Colonic mucosa (tissue), 4 donors: ENCODE measurements around the gene PIM2. TPM values are rescaled to one million over a fixed set of nuclear protein-coding genes. Genes with fewer than 3 reads are reported as not detected.

Source experiments
- DNase-seq: peaks from one replicate; pipeline ENCODE4 v3.0.0-alpha.2; 2020
- H3K27ac ChIP-seq: fragments of 200-600 bp; one replicate; pipeline ENCODE4 v1.8.0; 2021
- H3K27me3 ChIP-seq: fragments of 200-600 bp; one replicate; pipeline ENCODE4 v1.8.0; 2021
- H3K36me3 ChIP-seq: fragments of 200-600 bp; one replicate; pipeline ENCODE4 v1.8.0; 2021
- H3K4me1 ChIP-seq: fragments of 200-600 bp; one replicate; pipeline ENCODE4 v1.8.0; 2021; ENCODE audit warnings: mild to moderate bottlenecking
- H3K4me3 ChIP-seq: fragments of 200-600 bp; one replicate; pipeline ENCODE4 v1.8.0; 2021
- H3K9ac ChIP-seq, 2 donors: one replicate each; pipeline ENCODE4 v1.7.0; 2013; ENCODE audit warnings: control low read depth in 2 of 2, low read depth in 2 of 2, low read length in 2 of 2
- H3K9me3 ChIP-seq: fragments of 200-600 bp; one replicate; pipeline ENCODE4 v1.8.0; 2021
- intact Hi-C: fragments of 100-400 bp; cut with DNase I; formaldehyde crosslinking; loops from one replicate; pipeline ENCODE4 v1.14.1; 2022
- total RNA-seq, 2 donors: library from RNA; stranded (reverse); fragmentation: NEBNext Ultra II Directional in 1 of 2; extraction: Animal tissue kit (Norgen Biotek cat#: 25700) in 1 of 2; gene quantifications; one replicate each; pipeline ENCODE4 v1.2.1, GENCODE V29; 2021
- TF ChIP-seq, protein P1 (sequence below): fragments of 200-600 bp; IDR thresholded peaks from one replicate; pipeline ENCODE4 v1.8.0; 2022; ENCODE audit warnings: antibody characterized with exemption, mild to moderate bottlenecking
- donor health status: healthy.
- donor health status: DM: no; HTN: no; CAD: no.
- donor health status: DM: no; HTN: no; CAD: no.

The PIM2 gene
- total RNA-seq, 2 donors from 2014 or later, result 14.3 to 18.8 TPM

DNA sequence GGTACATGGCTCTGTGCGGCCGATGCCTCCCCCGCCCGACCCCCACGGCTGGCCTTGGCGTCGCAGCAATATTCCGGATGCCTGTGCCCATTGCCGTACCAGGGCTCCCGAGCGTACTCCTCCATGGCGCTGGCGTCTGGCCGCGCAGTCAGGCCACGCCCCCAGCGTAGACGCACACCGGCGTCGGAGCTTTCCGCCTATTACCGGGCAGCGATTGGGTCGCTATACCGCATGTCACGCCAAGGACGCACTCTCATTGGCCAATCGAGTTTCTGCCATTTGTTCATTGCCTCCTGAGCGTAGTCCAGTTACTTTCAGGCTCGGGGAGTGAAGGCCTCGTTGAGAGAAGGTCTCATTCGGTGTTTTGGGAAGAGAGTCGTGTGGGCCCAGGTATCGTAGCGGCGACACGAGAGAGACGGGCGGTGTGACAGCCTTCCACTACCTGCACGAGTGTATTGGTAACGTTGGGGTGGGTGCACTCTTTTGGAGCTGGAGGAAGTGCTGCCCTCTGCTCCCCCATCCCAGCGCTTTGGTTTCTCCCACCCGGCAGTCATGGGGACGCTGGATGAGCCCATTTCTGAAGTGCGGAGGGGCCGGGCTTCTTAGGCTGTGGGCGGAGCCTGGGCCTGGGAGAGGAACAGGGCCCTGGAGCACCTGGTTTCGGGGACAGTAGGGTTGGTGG, 21.1 kb downstream of the PIM2 start, which contains the start of the genes PQBP1 and TIMM17B:
Gene PQBP1 (plus strand): TSS at position 306 of the 682 bp plus-strand sequence. CDS start 580 bp downstream, outside the sequence.
Gene TIMM17B (minus strand): TSS at position 144 of the 682 bp plus-strand sequence. CDS start 19 bp downstream, at position 125.
- peak within 1 kb of the TSS; percentile 57 for H3K4me3 ChIP-seq
- TF ChIP-seq, protein P1, sequence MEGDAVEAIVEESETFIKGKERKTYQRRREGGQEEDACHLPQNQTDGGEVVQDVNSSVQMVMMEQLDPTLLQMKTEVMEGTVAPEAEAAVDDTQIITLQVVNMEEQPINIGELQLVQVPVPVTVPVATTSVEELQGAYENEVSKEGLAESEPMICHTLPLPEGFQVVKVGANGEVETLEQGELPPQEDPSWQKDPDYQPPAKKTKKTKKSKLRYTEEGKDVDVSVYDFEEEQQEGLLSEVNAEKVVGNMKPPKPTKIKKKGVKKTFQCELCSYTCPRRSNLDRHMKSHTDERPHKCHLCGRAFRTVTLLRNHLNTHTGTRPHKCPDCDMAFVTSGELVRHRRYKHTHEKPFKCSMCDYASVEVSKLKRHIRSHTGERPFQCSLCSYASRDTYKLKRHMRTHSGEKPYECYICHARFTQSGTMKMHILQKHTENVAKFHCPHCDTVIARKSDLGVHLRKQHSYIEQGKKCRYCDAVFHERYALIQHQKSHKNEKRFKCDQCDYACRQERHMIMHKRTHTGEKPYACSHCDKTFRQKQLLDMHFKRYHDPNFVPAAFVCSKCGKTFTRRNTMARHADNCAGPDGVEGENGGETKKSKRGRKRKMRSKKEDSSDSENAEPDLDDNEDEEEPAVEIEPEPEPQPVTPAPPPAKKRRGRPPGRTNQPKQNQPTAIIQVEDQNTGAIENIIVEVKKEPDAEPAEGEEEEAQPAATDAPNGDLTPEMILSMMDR, result no peak
- no peaks in the 10 kb centered on the region for H3K36me3 ChIP-seq
- intact Hi-C loops, result no loop called here
- H3K27me3 ChIP-seq, result no peaks in the 10 kb centered on the region
- no peaks in the 10 kb centered on the region for H3K4me1 ChIP-seq
- H3K27ac ChIP-seq, result peak within 1 kb of the TSS; percentile 92
- peak within 1 kb of the TSS; percentile 75 to 87 for H3K9ac ChIP-seq
- DNase-seq, result peak; percentile 89
- H3K9me3 ChIP-seq, result no peaks in the 10 kb centered on the region

DNA sequence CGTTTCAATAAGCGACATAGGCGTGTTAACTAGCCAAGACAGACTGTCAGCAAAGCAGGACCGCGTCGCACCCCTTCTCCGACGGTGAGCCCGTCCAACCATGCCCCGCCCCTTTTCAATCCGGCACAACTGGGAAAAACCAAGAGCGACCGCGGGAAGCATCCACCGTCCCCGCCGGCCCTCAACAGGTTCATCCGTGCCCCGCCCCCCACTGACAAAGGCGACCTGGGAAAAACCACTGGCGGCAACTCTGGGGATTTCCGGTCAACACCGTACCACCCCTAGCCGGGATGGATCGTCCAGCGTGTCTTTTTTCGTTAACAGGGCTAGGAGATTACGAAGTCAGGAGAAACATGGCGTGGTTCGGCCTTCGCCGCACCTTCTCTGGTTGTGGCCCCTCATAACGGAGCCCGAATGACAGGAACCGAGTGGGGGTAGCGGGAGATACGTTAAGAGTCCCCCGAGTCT, 21.6 kb downstream of the PIM2 start:
- intact Hi-C loops, result no loop called here
- DNase-seq, result peak; percentile 81
- Histone ChIP-seq H3K27ac (peak overlapping the region; percentile 92), H3K9me3 (no peaks in the 10 kb centered on the region), H3K4me3 (peak overlapping the region; percentile 57), H3K9ac (peak overlapping the region; percentile 75 to 87), H3K36me3 (no peaks in the 10 kb centered on the region), H3K4me1 (no peaks in the 10 kb centered on the region), H3K27me3 (no peaks in the 10 kb centered on the region)
- TF ChIP-seq, protein P1, result no peak

DNA sequence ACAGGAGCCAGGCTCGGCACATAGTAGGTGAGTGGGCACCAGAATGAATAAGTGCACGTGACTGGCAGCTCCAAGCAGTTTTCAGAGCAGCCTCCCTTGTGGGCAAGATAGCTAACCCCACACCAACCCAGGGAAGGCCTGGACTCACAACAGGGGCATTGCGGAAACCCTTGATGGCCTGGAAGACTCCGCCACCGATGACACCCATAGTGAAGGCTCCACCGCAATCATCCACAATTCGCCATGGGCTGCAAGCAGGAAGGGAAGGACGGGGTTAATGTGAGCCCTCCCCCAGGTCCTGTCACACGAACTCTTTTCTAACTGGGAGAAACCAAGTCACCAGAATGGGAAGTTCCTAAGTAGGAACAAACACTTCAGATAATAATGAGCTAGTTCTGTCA, 22.2 kb downstream of the PIM2 start:
- Histone ChIP-seq H3K4me1 (no peaks in the 10 kb centered on the region), H3K9me3 (no peaks in the 10 kb centered on the region), H3K27me3 (no peaks in the 10 kb centered on the region), H3K9ac (peak overlapping the region in 1 of 2 donors; percentile 87), H3K36me3 (no peaks in the 10 kb centered on the region), H3K4me3 (peak overlapping the region; percentile 57), H3K27ac (peak overlapping the region; percentile 92)
- TF ChIP-seq, protein P1, result no peak
- intact Hi-C loops, result no loop called here
- DNase-seq, result no peak

DNA sequence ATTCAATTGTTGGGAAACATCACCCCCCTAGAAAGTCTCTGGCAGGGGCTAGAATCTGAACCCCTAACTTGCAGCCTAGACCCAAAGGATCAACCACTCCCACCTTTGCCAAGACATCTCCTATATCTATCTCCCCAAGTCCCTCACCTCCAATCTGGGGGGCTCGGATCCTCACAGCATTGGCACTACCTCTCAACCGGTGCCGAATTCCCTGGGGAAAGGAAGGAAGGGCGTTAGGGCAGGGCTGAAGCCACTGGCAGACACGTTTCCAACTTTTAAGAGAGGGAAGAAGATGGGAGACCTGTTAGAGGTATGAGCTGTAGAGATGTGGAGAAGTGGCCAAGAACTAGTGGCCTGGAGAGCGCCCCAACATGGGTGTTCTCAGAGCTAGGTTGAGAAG, 23.9 kb downstream of the PIM2 start:
- intact Hi-C loops, result no loop called here
- H3K27ac ChIP-seq, result no peak overlapping the region
- H3K27me3 ChIP-seq, result no peaks in the 10 kb centered on the region
- no peak overlapping the region for H3K4me3 ChIP-seq
- TF ChIP-seq, protein P1, result no peak
- no peak overlapping the region for H3K9ac ChIP-seq
- DNase-seq, result no peak
- no peaks in the 10 kb centered on the region for H3K36me3 ChIP-seq
- no peaks in the 10 kb centered on the region for H3K4me1 ChIP-seq
- H3K9me3 ChIP-seq, result no peaks in the 10 kb centered on the region

DNA sequence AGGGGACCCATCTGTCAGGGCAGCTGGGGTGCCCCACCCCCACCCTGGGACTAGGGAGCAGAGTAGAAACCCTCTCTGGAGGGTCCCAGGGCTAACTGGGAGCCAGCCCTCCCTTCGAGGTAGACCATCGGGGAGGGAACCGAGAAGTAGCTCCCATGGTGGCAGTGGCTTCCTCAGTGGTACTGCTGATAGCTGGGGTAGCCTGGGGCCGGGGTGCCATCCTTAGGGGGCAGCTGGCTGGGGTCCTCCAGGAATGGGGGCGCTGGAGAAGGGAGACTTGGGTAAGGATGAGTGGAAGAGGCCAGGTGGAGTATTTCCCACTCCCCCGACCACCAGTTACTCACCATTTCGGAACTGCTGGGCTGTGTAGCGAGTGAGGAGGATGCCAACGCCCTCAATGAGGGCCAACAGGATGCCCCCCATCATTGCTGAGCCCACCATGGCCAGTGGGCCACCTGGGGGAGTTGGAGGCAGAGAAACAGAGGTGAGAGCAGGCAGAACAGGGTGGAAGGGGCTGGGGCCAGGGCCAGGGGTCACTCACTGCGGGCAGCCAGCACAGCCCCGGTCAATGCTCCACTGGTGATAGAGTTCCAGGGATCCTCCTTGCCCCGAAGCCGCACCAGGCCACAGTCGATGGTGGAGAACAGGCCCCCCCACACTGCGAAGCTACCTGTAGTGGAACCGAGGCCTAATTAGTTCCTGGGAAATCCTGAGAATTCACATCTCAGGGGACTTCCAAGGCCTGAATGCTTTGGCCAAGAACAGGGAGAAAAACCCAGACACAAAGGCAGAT, 25.1 kb downstream of the PIM2 start:
- Histone ChIP-seq H3K27me3 (no peaks in the 10 kb centered on the region), H3K9me3 (no peaks in the 10 kb centered on the region), H3K4me3 (no peak overlapping the region), H3K36me3 (no peaks in the 10 kb centered on the region), H3K27ac (no peak overlapping the region), H3K4me1 (no peaks in the 10 kb centered on the region), H3K9ac (no peak overlapping the region)
- DNase-seq, result no peak
- intact Hi-C loops, result no loop called here
- TF ChIP-seq, protein P1, result no peak
